ENCODE measurements around the gene HLA-DRB1.
"Not testable (repeated sequence)": the region's sequence is repeated elsewhere in the genome, so short reads cannot be mapped to it uniquely, and the experiment has no call there.

HLA-DRB1 gene

DNA sequence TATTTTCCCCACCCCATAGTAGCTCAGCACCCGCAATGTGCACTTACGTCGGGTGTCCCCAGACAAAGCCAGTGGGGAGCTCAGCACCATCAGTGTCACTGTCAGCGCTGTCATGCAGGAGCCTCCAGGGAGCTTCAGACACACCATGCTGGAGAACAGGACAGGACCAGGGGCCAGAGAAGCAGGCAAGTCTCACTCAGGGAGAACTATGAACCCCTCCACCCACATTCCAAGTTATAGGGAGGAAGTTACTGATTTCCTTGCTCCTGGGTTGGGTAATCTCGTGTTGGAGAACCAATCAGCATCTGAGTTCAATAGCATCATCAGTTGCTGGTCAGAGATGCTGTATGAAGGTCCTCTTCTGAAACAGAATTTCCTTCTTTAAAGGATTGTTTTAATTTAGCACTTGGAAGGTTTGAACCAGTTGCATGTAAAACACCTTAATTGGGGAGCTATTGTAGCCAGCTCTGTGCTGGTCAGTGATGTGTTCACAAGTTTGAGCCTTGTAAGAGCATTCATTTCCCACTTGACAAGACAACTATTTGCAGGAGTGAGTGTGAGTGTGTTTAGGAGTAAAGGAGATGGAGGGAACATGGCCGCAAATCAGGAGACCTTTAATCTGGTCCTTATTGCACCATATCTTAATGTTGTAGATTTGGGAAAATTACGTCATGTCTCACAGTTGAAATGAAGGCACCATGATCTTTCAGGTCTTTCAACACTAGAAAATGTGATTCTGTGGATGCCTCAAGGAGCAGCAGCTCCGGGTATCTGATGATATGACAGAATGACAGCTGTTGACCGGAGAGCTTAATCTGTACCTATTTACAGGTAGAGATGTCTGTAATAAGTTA lies at the start of gene HLA-DRB1:
Gene HLA-DRB1 (minus strand): TSS at position 253 of the 854 bp plus-strand sequence. CDS start 106 bp downstream, at position 147.
- DNase-seq = no peak

DNA sequence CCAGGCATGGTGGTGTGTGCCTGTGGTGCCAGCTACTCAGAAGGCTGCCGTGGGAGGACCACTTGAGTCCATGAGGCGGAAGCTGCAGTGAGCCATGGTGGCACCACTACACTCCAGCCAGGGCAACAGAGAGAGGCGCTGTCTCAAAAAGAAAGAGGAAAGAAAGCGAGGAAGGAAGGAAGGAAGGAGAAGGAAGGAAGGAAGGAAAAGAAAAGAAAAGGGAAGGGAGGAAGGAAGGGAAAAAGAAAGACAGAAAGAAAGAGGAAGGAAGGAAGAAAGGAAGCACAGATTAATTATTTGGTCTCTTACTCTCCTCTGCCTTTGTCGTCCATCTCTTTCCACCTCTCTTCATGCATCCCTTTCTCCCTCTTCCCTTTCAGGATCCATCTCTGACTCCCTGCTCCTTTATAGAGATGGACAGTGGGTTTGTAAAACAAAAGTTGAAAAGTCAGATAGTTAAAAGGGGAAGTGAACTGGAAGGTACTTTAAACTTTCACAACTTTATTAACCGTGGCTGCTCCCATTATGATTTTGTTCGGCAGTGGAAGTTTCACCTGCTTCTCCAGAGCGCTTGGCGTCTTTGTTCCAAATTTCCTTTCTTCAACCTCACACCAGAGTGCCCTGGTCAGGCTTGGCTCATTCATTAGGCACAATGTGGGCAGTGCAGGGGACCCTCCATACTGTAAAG lies 49.0 kb upstream of the HLA-DRB1 start:
- DNase-seq = no peak

DNA sequence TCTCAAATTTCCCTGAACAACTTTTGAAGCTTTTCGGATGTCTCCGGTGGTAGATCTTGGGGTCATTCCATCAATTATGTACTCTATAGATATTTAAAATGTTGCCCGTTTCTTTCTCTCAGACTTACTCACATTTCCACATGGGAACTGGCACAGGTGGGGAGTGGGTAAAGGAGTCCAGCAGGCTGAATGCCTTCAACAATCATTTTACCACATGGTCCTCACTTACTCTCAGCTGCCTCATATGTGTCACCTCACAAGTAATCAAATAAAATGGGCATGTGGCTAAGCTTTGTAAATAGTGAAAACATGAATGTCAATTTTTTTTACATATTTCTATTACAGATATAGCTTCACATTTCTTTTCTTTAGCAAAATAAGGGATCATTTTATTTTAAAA lies 48.2 kb upstream of the HLA-DRB1 start:
- no peak for DNase-seq

DNA sequence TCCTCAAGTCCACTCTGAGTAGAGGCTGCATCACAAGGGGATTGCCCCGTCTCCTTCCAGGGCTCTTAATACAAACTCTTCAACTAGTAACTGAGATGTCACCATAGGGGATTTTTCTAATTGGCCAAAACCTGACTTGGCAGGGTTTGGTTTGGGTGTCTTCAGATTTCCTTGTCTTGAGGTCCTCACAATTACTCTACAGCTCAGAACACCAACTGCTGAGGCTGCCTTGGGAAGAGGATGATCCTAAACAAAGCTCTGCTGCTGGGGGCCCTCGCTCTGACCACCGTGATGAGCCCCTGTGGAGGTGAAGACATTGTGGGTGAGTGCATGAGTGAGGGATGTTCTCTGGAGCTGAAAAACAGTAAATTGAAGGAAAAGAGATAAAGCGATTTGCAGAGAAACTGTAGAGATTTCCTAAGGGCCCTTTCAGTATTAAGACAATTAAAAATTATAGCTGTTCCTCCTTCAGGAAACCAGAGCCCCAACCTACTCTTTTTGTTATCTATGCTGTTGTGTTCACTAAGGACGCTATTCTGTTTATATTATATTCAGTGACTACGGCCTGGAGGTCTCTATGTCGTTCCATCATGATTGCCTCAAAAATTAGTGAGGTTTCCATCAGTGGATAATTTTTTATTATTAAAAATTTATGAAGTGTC lies 47.7 kb upstream of the HLA-DRB1 start, which contains the start of gene HLA-DQA1:
Gene HLA-DQA1 (plus strand): TSS at position 188 of the 662 bp plus-strand sequence. CDS start 53 bp downstream, at position 241.
- no peak for DNase-seq

DNA sequence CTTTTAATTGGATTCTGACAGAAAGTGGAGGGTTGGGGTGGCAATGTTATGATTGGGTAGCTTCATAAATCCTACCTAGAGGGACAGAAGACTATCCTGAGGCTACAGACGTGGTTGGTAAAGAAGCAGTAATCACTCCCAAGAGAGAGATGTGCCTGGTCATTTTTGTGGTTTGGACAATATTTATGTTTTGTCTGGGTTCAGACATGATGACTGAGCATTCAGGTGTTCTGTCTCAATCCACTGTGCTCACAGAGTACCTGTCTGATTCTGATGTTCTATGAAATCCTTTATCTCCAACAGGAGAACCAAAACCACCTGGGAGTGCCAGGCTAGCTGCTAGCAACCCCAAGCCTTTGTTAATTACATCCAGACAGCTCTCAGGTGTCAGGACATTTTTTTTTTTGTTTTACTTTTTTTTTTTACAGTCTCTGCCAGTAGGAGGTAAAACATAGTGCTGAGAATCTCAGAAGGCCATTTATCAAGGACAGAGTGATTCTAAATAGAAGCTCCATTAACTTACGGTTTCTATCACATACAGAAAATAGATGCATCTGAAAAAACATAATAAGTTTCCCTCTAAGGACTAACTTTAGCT lies 46.0 kb upstream of the HLA-DRB1 start:
- DNase-seq = no peak

DNA sequence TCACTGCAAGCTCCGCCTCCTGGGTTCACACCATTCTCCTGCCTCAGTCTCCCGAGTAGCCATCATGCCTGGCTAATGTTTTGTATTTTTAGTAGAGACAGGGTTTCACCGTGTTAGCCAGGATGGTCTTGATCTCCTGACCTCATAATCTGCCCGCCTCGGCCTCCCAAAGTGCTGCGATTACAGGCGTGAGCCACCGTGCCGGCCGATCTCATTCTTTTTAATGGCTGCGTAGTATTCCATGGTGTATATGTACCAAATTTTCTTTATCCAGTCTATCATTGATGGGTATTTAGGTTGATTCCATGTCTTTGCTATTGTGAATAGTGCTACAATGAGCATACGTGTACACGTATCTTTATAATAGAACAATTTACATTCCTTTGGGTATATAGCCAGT lies 40.1 kb upstream of the HLA-DRB1 start:
- DNase-seq = not testable (repeated sequence)

DNA sequence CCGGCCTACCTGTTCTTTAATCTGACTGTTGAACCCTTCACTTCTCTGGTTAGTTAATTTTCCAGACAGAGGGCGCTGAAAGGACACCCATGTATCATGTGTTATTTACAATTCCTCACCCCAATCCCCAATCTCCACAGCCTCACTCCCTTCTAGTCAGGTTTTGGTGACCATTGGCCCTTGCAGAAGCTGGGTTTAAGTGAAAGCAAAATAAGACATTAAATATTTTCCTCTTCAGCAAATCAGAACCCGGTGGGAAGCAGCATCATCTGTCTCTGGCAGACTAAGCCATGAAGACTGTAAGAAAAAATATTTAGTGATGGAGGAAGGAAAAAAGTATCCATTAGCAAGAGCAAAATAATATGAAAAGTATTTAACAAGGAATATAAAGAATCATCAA lies 38.2 kb upstream of the HLA-DRB1 start:
- DNase-seq = no peak

DNA sequence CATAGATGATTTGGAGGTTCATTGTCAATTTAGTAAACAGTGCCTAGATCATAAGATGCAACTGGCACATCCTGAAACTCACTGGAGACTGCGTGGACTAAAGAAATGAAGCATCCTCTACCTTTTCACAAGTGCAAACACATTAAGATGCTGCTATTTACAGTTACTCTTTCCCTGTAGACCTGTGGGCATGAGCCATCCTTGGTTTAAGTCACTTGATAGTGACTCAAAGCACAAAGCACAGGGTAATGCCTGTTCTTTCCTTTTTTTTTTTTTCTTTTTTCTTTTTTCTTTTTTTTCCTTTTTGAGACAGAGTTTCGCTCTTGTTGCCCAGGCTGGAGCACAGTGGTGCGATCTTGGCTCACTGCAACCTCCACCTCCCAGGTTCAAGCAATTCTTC lies 37.6 kb upstream of the HLA-DRB1 start:
- no peak for DNase-seq

DNA sequence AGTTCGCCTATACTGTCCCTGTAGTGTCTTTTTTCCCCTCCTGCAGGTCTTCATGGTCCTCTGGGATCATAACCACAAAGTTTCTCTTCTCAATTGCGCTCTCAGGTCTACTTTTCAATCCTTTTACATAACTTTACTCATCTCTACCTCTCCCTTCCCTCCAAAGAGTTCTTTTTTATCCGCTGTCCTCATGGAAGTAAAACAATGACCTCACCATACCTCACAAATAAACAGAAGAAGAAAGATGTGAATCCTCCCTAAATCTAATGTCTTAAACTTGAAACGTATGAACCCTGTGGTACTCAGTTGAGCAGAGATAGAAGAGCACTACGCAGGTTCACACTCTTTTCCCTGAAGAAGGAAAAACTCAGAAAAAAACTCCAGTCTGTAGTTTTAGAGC lies 35.5 kb upstream of the HLA-DRB1 start:
- no peak for DNase-seq

DNA sequence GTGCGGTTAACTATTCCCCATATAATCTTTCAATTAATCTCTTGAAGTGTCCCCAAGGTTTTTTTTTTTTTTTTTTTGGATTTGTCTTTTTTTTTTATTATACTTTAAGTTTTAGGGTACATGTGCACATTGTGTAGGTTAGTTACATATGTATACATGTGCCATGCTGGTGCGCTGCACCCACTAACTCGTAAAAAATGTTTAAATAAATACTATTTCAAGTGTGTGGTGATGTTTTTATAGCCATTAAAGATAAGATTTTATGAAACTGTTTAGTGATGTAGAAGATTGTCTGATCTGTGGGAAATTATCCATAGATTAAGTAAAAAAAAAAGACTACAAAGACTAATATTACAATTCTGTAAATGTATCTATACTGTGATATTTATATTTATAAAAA lies 34.9 kb upstream of the HLA-DRB1 start:
- no peak for DNase-seq

DNA sequence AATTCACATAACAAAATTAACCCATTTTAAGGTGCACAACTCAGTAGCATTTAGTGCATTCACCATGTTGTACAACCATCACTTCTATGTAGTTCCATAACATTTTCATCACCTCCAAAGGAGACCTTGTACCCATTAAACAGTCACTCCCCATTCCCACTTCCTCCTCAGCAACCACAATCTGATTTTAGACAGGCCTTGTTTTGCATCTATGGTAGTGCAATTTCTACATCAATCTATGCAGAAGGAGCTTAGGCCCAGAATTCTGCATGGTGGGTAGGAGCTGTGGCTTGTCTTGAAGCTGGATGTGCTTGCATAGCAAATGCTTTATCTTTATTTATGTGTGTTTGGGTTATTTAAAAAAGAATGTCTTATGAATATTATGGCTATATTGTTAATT lies 34.0 kb upstream of the HLA-DRB1 start:
- no peak for DNase-seq

DNA sequence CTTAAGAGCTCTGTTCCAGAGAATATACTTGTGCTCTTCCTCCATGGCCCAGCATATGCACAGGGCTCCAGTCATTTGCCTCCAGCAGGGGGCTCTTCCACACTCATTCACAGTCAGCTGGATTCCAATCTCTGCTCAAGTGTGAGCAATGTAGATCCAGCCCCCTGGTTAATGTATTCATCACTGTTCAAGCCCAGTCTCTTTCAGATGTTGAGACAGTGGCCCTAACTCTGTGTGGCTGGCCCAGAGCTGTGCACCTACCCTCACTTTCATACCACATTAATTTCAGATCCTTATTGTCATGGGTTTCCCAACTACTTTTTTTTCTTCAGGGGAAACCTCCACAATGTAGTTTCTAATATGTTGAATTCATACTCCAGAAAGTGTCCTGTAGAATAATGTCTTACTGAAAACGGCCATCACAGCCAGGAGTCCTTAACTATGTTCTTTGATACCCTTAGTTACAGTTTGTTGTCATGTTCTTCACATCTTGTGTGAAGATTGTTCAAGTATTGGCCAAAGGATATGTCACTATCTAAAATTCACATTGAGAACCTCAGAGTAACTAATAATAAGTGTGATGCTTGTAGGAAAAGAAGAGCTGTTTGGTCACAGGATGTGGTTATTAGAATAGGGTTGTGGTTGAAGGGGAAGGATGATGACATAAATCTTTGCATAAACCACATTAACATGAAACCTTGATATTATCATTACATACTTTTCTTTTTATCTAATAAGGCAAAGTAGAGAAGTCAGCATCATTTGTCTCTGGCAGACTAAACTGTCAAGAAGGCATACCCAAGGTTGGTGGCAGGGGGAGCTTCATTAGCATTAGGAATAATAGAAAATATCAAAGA lies 33.1 kb upstream of the HLA-DRB1 start:
- peak; percentile 16 for DNase-seq

DNA sequence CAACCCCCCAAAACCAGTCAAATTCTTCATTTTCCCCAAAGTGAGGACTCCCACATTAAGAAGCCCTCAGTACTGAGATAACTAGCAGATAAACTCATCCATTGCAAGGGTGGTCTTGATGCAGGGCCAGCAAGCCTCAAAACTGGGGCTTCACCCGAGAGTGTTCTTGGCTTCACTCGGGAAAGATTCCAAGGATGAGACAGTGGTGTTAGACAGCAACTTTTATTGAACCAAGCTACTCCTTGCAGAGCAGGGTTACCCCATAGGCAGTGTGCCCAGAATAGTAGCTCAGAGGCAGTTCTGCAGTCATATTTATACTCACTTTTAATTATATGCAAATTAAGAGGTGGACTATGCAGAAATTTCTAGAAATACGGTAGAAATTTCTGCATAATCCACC lies 31.7 kb upstream of the HLA-DRB1 start:
- DNase-seq = no peak

DNA sequence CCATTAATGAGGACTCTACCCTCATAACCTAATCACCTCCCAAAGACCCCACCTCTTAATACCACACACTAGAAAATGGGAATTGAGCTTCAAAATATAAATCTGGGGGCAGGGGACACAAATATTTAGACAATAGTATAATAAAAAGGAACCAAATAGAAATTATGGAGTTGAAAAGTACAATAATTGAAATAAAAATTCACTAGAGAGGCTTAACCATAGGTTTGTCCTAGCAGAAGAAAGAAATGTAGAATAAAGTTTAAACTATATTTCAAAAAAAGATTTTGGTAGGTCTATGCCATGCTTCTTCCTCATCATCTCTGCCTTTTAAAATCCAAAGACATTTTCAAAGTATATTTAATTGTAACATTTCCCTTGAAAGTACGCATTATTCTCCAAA lies 28.1 kb upstream of the HLA-DRB1 start:
- DNase-seq = no peak

DNA sequence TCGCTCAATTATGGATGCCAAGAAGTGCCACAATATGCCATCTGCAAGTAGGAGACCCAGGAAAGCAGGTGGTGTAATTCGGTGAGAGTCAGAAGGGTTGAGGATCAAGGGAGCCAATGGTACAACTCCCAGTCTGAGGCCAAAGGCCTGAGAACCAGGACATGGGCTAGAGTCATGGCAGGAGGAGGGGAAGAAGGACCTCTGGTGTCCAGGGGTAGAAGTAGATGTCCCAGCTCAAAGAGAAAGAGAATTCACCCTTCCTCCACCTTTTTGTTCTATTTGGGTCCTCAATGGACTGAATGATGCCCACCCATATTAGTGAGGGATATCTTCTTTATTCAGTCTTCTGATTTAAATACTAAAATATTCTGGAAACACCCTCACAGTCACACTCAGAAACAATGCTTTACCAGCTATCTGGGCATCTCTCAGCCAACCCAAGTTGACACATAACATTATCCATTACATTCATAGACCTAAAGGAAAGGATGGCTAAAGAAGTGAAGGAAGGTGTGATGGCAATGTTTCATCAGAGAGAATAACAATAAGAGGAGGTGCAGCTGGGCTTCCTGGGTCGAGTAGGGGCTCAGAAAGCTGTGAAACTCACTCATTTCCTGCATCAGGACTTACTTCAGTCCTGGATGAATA lies 26.4 kb upstream of the HLA-DRB1 start:
- DNase-seq = no peak

DNA sequence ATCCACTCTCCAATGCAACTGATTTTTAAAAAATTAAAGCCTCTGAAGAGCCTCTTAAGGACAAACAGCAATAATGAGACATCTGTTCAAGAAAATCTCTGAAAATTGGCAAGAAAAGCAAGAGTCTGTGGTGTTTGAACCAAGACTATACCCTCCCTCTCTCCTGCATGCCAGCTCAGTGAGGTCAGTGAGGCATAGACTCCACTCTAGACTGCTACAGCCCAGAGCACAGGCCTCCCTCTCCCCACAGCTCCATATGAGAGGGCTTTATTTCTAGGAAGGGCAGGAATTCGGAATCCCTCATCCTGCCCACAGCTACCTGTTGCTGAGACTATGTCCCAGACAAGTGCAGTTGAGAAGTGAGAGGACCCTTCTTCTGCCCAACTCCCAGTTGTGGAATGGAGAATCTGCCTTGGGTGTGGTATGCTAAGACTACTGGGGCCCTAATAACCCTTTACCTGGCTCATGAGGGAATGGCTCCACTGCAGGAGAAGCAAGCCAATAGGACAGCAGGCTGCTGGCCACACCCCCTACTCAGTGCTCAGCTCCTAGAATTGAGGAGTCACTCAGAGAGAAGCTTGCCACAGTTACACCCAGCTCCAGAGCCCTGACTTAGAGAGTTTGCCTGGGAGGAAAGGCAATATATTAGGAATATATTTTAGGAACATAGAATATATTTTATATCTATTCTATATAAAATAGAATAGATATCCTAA lies 24.9 kb upstream of the HLA-DRB1 start:
- DNase-seq = no peak

DNA sequence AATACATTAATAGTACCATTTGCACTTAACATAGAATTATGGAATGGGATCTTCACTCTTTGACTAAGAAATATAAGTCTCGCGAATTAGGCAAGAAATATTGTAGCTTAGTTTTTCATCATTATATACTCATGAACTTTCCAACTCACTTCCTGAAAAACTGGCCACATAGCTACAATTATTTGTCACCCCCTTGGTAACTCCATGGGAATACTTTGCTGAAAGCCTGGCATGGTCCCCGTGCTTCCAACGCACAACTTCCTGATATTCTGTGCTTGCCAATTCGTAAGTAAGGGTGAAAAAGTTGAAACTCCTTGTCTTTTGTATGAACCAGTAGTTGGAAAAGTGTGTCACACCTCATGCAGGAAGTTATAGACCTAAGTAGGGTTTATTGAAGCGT lies 23.8 kb upstream of the HLA-DRB1 start:
- DNase-seq = no peak

DNA sequence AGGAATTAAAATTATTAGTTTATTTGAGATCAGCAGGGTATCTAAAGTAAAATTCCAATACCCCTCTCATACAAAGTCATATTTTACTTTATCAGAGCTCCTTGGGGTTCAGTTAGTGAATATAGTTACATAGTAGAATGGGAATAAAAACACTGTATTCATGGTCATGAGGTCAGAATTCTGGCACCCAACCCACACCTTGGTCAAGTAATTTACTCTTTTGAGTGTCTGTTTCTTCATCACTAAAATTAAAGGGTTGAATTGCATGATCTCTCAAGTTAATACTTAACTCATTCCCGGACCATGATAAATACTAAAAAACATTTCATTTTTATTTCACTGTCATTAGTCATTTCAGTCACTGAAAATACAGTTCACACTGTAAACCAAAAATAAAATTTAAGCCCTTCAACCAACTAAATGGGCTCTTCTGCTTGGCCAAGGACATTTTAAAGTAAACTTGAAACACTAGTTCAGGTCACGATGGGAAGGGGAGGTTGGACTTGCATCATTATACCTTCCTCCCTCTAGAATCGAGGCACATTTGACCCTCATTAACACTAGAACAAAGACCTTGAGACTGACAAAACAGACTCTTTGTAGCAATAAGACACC lies 21.1 kb upstream of the HLA-DRB1 start:
- DNase-seq = no peak

DNA sequence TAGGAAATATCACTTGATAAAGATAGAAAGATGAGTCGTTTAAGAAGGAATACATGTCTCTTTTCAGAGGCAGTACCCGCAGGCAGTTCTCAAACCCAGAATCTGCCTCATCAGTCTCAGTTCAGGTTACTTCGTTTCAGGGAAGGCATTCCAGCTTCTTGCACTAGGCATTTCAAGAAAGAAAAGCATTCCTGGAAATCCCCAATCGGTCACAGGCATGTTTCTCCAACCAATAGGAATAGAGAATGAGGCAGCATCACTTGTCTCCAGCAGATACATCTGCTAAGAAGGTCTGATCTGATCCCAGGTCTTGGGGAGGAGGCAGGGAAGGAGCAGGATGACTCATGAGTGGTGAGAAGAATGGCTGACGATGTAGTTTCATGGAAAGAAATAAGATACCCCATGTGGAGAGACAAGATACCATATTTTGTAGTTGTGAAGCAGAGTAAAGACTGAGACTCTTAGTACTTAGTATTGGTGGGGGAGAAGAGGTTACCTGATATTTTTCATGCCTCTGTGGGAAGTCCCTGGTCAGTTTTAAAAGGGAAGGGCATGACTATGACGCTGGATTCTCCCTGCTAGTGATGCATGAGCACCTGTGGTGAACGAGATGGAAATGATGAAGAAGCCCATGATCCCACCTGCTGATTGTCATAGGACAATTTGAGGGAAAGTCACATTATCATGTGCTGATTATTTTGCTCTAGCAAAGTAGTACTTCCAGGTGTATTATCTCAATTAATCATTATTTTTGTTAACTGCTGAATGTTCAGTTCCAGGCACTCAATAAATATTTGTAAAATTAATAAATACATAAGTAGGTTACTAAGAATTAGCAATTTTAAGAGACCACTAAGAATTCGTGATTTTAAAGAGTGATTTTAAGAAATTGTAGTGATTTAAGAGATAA lies 20.3 kb upstream of the HLA-DRB1 start:
- DNase-seq = peak; percentile 14

DNA sequence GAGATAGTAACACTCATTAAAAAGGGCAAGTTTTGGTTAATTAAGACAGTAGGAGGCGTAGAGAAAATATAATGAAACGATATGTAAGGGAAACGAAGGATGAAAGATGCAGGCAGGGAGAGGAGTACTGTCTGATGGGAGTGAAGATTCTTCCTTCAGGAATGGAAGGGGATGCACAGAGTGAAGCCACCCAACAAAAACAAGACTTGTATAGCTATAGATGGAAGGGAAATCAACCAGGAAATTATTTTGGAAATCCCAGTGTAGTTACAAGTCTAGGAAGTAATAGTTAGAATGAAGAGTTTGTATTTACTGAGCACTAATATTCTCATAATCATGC lies 19.7 kb upstream of the HLA-DRB1 start:
- no peak for DNase-seq

Measured in stimulated activated CD4-positive, alpha-beta T cell treated with anti-CD3 and anti-CD28 coated beads, Interleukin-12 subunit alpha, Interleukin-12 subunit beta, amount 100 ng/mL, for 4 hours (primary cell).